MM.1S (cell line): Measurements from ENCODE around the gene APOBEC2.

Experiments used
- DNase-seq: peaks from one replicate; pipeline ENCODE4 v3.0.0-alpha.2; 2015
- H2AFZ ChIP-seq: fragments of 300-600 bp; sonication (generic); 2 replicates; pipeline ENCODE4 v1.6.0; 2016; ENCODE audit warnings: antibody characterized with exemption, low read length
- H3F3A ChIP-seq: fragments of 300-600 bp; sonication (generic); 2 replicates; pipeline ENCODE4 v1.6.1; 2016; ENCODE audit warnings: mild to moderate bottlenecking, antibody characterized with exemption, low read length, moderate library complexity, mixed read lengths; ENCODE audit not compliant: insufficient read depth
- H3K27ac ChIP-seq: fragments of 300-600 bp; sonication (generic); 2 replicates; pipeline ENCODE4 v1.5.1; 2016; ENCODE audit warnings: mild to moderate bottlenecking, low read length
- H3K27me3 ChIP-seq: fragments of 300-600 bp; sonication (generic); replicated peaks from 2 replicates; pipeline ENCODE4 v1.6.0; 2016; ENCODE audit warnings: low read length; ENCODE audit not compliant: insufficient read depth
- H3K36me3 ChIP-seq: fragments of 300-600 bp; sonication (generic); replicated peaks from 2 replicates; pipeline ENCODE4 v1.6.1; 2016; ENCODE audit warnings: mild to moderate bottlenecking, low read length, mixed read lengths; ENCODE audit not compliant: insufficient read depth
- H3K4me1 ChIP-seq: fragments of 300-600 bp; sonication (generic); 2 replicates; pipeline ENCODE4 v1.6.1; 2016; ENCODE audit warnings: low read length, mixed read lengths
- H3K4me2 ChIP-seq: fragments of 300-600 bp; sonication (generic); 2 replicates; pipeline ENCODE4 v1.6.0; 2016; ENCODE audit warnings: low read depth, low read length
- H3K4me3 ChIP-seq: fragments of 300-600 bp; sonication (generic); 2 replicates; pipeline ENCODE4 v1.5.1; 2016; ENCODE audit warnings: low read length, mixed read lengths
- H3K79me2 ChIP-seq: fragments of 300-600 bp; sonication (generic); 2 replicates; pipeline ENCODE4 v1.6.1; 2016; ENCODE audit warnings: mixed run types, low read length, mixed read lengths
- H3K9ac ChIP-seq: fragments of 300-600 bp; sonication (generic); 2 replicates; pipeline ENCODE4 v1.6.1; 2016; ENCODE audit warnings: low read length, mixed read lengths
- H3K9me2 ChIP-seq: fragments of 300-600 bp; sonication (generic); replicated peaks from 2 replicates; pipeline ENCODE4 v1.6.1; 2016; ENCODE audit warnings: mild to moderate bottlenecking, low read length, mixed read lengths; ENCODE audit not compliant: insufficient read depth
- H3K9me3 ChIP-seq: fragments of 300-600 bp; sonication (generic); replicated peaks from 2 replicates; pipeline ENCODE4 v1.6.1; 2016; ENCODE audit warnings: mild to moderate bottlenecking, low read length, mixed read lengths; ENCODE audit not compliant: insufficient read depth
- H4K20me1 ChIP-seq: fragments of 300-600 bp; sonication (generic); 2 replicates; pipeline ENCODE4 v1.6.1; 2016; ENCODE audit warnings: mild to moderate bottlenecking, low read length, moderate library complexity, mixed read lengths; ENCODE audit not compliant: insufficient read depth
- EZH2 ChIP-seq: fragments of 300-600 bp; sonication (generic); optimal IDR thresholded peaks from 2 replicates; pipeline ENCODE3; 2017; ENCODE audit warnings: low read depth, mild to moderate bottlenecking, antibody characterized with exemption, low read length, mixed read lengths
- EZH2phosphoT487 ChIP-seq: fragments of 300-600 bp; sonication (generic); IDR thresholded peaks from 2 replicates; pipeline ENCODE4 v1.6.1; 2018; ENCODE audit warnings: antibody characterized with exemption, low read length
- TF ChIP-seq, protein P1 (sequence below): fragments of 300-600 bp; sonication (generic); IDR thresholded peaks from 2 replicates; pipeline ENCODE4 v1.5.1; 2016; ENCODE audit warnings: antibody characterized with exemption, low read length, mixed read lengths

APOBEC2 gene

GRCh38 chr6:41043151-41043550, 9.9 kb upstream of the APOBEC2 start:
- Histone ChIP-seq H3K4me3 (no peak overlapping the region), H3K4me1 (no peaks in the 10 kb centered on the region), H3K9me2 (no peaks in the 10 kb centered on the region), H3K27me3 (no peaks in the 10 kb centered on the region), H3K4me2 (no peak overlapping the region), H4K20me1 (no peaks in the 10 kb centered on the region), H3K36me3 (no peaks in the 10 kb centered on the region), H3K27ac (no peak overlapping the region), H3F3A (no peaks in the 10 kb centered on the region), H3K79me2 (no peaks in the 10 kb centered on the region), H3K9ac (no peak overlapping the region), H3K9me3 (no peaks in the 10 kb centered on the region), H2AFZ (no peak overlapping the region)
- no peak for DNase-seq
- TF ChIP-seq EZH2phosphoT487 (no peak), EZH2 (no peak)
- TF ChIP-seq, protein P1, sequence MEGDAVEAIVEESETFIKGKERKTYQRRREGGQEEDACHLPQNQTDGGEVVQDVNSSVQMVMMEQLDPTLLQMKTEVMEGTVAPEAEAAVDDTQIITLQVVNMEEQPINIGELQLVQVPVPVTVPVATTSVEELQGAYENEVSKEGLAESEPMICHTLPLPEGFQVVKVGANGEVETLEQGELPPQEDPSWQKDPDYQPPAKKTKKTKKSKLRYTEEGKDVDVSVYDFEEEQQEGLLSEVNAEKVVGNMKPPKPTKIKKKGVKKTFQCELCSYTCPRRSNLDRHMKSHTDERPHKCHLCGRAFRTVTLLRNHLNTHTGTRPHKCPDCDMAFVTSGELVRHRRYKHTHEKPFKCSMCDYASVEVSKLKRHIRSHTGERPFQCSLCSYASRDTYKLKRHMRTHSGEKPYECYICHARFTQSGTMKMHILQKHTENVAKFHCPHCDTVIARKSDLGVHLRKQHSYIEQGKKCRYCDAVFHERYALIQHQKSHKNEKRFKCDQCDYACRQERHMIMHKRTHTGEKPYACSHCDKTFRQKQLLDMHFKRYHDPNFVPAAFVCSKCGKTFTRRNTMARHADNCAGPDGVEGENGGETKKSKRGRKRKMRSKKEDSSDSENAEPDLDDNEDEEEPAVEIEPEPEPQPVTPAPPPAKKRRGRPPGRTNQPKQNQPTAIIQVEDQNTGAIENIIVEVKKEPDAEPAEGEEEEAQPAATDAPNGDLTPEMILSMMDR = no peak

GRCh38 chr6:41045664-41046063, 7.3 kb upstream of the APOBEC2 start:
- Histone ChIP-seq H4K20me1 (no peaks in the 10 kb centered on the region), H2AFZ (no peak overlapping the region), H3F3A (no peaks in the 10 kb centered on the region), H3K4me2 (no peak overlapping the region), H3K9ac (no peak overlapping the region), H3K9me3 (no peaks in the 10 kb centered on the region), H3K27ac (no peak overlapping the region), H3K4me3 (no peak overlapping the region), H3K36me3 (no peaks in the 10 kb centered on the region), H3K79me2 (no peaks in the 10 kb centered on the region), H3K4me1 (no peaks in the 10 kb centered on the region), H3K27me3 (no peaks in the 10 kb centered on the region), H3K9me2 (no peaks in the 10 kb centered on the region)
- TF ChIP-seq, protein P1 = no peak
- TF ChIP-seq EZH2phosphoT487 (no peak), EZH2 (no peak)
- no peak for DNase-seq

DNA sequence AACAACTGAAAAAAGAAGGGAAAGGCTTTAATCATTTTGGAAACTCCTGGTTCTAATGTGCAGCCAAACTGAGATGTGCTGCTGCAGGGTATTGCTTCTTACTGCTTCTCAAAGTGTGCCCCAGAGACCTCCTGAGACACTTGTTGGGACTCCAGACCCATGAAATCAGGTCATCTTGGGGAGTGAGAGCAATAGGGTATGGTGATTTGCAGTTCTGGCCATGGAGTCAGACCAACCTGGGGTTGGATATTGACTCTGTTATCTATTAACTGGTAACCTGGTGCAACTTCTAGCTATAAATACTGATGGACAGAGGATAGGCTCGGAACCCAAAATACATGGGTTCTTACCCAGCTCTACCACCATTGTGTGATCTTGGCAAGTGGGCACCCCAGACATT, 6.9 kb upstream of the APOBEC2 start:
- H3F3A ChIP-seq = no peaks in the 10 kb centered on the region
- H3K4me2 ChIP-seq = no peak overlapping the region
- no peak overlapping the region for H3K9ac ChIP-seq
- H3K27ac ChIP-seq = no peak overlapping the region
- H2AFZ ChIP-seq = no peak overlapping the region
- H3K4me3 ChIP-seq = no peak overlapping the region
- no peaks in the 10 kb centered on the region for H4K20me1 ChIP-seq
- H3K9me3 ChIP-seq = no peaks in the 10 kb centered on the region
- no peaks in the 10 kb centered on the region for H3K9me2 ChIP-seq
- H3K79me2 ChIP-seq = no peaks in the 10 kb centered on the region
- no peaks in the 10 kb centered on the region for H3K27me3 ChIP-seq
- no peak for DNase-seq
- no peaks in the 10 kb centered on the region for H3K36me3 ChIP-seq
- TF ChIP-seq EZH2 (no peak), EZH2phosphoT487 (no peak)
- TF ChIP-seq, protein P1 = no peak
- H3K4me1 ChIP-seq = no peaks in the 10 kb centered on the region

GRCh38 chr6:41047306-41047705, 5.7 kb upstream of the APOBEC2 start:
- H3K4me2 ChIP-seq = no peak overlapping the region
- peaks cover 5% of the 10 kb centered on the region; the same call in 1 of the 2 replicates for H3K4me1 ChIP-seq
- TF ChIP-seq EZH2 (no peak), EZH2phosphoT487 (no peak)
- TF ChIP-seq, protein P1 = no peak
- no peaks in the 10 kb centered on the region for H3K9me2 ChIP-seq
- H3K9me3 ChIP-seq = no peaks in the 10 kb centered on the region
- H3K9ac ChIP-seq = no peak overlapping the region
- H3K4me3 ChIP-seq = no peak overlapping the region
- no peaks in the 10 kb centered on the region for H4K20me1 ChIP-seq
- no peaks in the 10 kb centered on the region for H3K27me3 ChIP-seq
- no peaks in the 10 kb centered on the region for H3K79me2 ChIP-seq
- DNase-seq = no peak
- H3K27ac ChIP-seq = no peak overlapping the region
- no peaks in the 10 kb centered on the region for H3K36me3 ChIP-seq
- no peak overlapping the region for H2AFZ ChIP-seq
- H3F3A ChIP-seq = no peaks in the 10 kb centered on the region
